Liver (tissue), 9 donors: ENCODE results near the gene CSHL1. TPM values are rescaled to one million over a fixed set of nuclear protein-coding genes. Genes with fewer than 3 reads are reported as not detected.
A peak's percentile ranks its signal among the peaks of the same experiment; 100 is the strongest.
"Not testable (repeated sequence)": the region's sequence is repeated elsewhere in the genome, so short reads cannot be mapped to it uniquely, and the experiment has no call there.

Experiments
- DNase-seq: peaks from one replicate; pipeline ENCODE4 v3.0.0-alpha.2; 2017; ENCODE audit warnings: low spot score
- H3K27ac ChIP-seq, 2 donors: one replicate each; pipeline ENCODE4 v1.7.0; 2013; ENCODE audit warnings: inconsistent platforms in 2 of 2, low read length in 2 of 2, control low read depth in 1 of 2, low read depth in 1 of 2, mild to moderate bottlenecking in 1 of 2
- H3K27me3 ChIP-seq, 4 donors: one replicate each; pipeline versions ENCODE4 v1.6.1 to v1.7.0; 2013; ENCODE audit warnings: low read length in 3 of 4, inconsistent platforms in 1 of 4, mild to moderate bottlenecking in 1 of 4, moderate library complexity in 1 of 4; ENCODE audit not compliant: control insufficient read depth in 4 of 4, insufficient read depth in 4 of 4
- H3K36me3 ChIP-seq, 4 donors: one replicate each; pipeline versions ENCODE4 v1.6.1 to v1.7.0; 2013; ENCODE audit warnings: low read length in 3 of 4, mild to moderate bottlenecking in 3 of 4, low read depth in 1 of 4, moderate library complexity in 1 of 4; ENCODE audit not compliant: control insufficient read depth in 4 of 4, insufficient read depth in 3 of 4
- H3K4me1 ChIP-seq, 4 donors: one replicate each; pipeline versions ENCODE4 v1.6.1 to v1.7.0; 2013; ENCODE audit warnings: low read length in 3 of 4, mild to moderate bottlenecking in 3 of 4, moderate library complexity in 1 of 4; ENCODE audit not compliant: control insufficient read depth in 4 of 4, insufficient read depth in 4 of 4
- H3K4me3 ChIP-seq, 3 donors: one replicate each; pipeline versions ENCODE4 v1.6.1 to v1.7.0; 2013; ENCODE audit warnings: low read length in 3 of 3, control low read depth in 1 of 3, low read depth in 1 of 3, mild to moderate bottlenecking in 1 of 3
- H3K9ac ChIP-seq, 2 donors: one replicate each; pipeline ENCODE4 v1.7.0; 2013; ENCODE audit warnings: low read length in 2 of 2, mild to moderate bottlenecking in 2 of 2, moderate library complexity in 2 of 2, control low read depth in 1 of 2, low read depth in 1 of 2
- H3K9me3 ChIP-seq, 4 donors: one replicate each; pipeline versions ENCODE4 v1.6.1 to v1.7.0; 2013; ENCODE audit warnings: low read length in 3 of 4; ENCODE audit not compliant: control insufficient read depth in 4 of 4
- ATF3 ChIP-seq: IDR thresholded peaks from 2 replicates; pipeline ENCODE4 v1.6.1; 2016; ENCODE audit warnings: antibody characterized with exemption
- CTCF ChIP-seq: fragments of 150-350 bp; IDR thresholded peaks from 2 replicates; pipeline ENCODE4 v1.5.1; 2017; ENCODE audit warnings: improper control_type of control experiment, low read depth, low read length; ENCODE audit not compliant: missing input control
- EGR1 ChIP-seq, 2 donors: IDR thresholded peaks; 2 replicates each; pipeline ENCODE4 v1.6.1; 2016 to 2018; ENCODE audit warnings: antibody characterized with exemption in 2 of 2, low read depth in 2 of 2
- GABPA ChIP-seq, 2 donors: IDR thresholded peaks in 1 of 2; conservative IDR thresholded peaks in 1 of 2; 2 replicates each; pipeline ENCODE4 v1.6.1; 2016; ENCODE audit warnings: antibody characterized with exemption in 2 of 2, mild to moderate bottlenecking in 1 of 2, moderate library complexity in 1 of 2
- HNF4A ChIP-seq, 2 donors: conservative IDR thresholded peaks; 2 replicates each; pipeline ENCODE4 v1.6.1; 2016; ENCODE audit warnings: antibody characterized with exemption in 2 of 2, mild to moderate bottlenecking in 2 of 2
- HNF4G ChIP-seq: IDR thresholded peaks from 2 replicates; pipeline ENCODE4 v1.6.1; 2016; ENCODE audit warnings: antibody characterized with exemption
- JUND ChIP-seq, 2 donors: IDR thresholded peaks; 2 replicates each; pipeline ENCODE4 v1.6.1; 2016; ENCODE audit warnings: antibody characterized with exemption in 2 of 2
- NR2F2 ChIP-seq: IDR thresholded peaks from 2 replicates; pipeline ENCODE4 v1.6.1; 2016; ENCODE audit warnings: antibody characterized with exemption
- RAD21 ChIP-seq, 2 donors: IDR thresholded peaks; 2 replicates each; pipeline ENCODE4 v1.6.1; 2016; ENCODE audit warnings: antibody characterized with exemption in 2 of 2, mild to moderate bottlenecking in 2 of 2
- RXRA ChIP-seq, 2 donors: IDR thresholded peaks; 2 replicates each; pipeline ENCODE4 v1.6.1; 2017 to 2018; ENCODE audit warnings: antibody characterized with exemption in 2 of 2, mild to moderate bottlenecking in 1 of 2
- SP1 ChIP-seq: IDR thresholded peaks from 2 replicates; pipeline ENCODE4 v1.6.1; 2018; ENCODE audit warnings: antibody characterized with exemption, mild to moderate bottlenecking
- TAF1 ChIP-seq: conservative IDR thresholded peaks from 2 replicates; pipeline ENCODE4 v1.6.1; 2016; ENCODE audit warnings: antibody characterized with exemption, mild to moderate bottlenecking
- YY1 ChIP-seq: IDR thresholded peaks from 2 replicates; pipeline ENCODE4 v1.6.1; 2016; ENCODE audit warnings: antibody characterized with exemption, mild to moderate bottlenecking
- ZBTB33 ChIP-seq: IDR thresholded peaks from 2 replicates; pipeline ENCODE4 v1.6.1; 2016; ENCODE audit warnings: antibody characterized with exemption
- WGBS: extraction: QIAGEN DNeasy Blood & Tissue Kit; methylation state at CpG from one replicate; pipeline ENCODE4 v1.1.7; 2013; 5-methylcytosine and 5-hydroxymethylcytosine counted together
- polyA plus RNA-seq, 2 donors: library from polyadenylated mRNA; stranded (reverse) in 1 of 2; unstranded in 1 of 2; fragments of 200-250 nt in 1 of 2; fragments of >200 nt in 1 of 2; fragmentation: Nextera tagmentation in 1 of 2; extraction: Ambion mirVana in 1 of 2; gene quantifications; one replicate each; pipeline versions ENCODE4 v1.2.1 to v1.2.3, GENCODE V29; 2013 to 2015
- total RNA-seq, 2 donors: library from RNA; depleted of rRNA; stranded (reverse); fragments of >200 nt; gene quantifications; one replicate each; pipeline ENCODE4 v1.2.3, GENCODE V29; 2014
- donor health status: healthy.
- donor health status: healthy.
- donor health status: healthy.
- donor health status: healthy.
- donor health status: healthy.

CSHL1 gene
- total and polyA plus RNA-seq, 4 donors = not detected

- peak; percentile 64 for DNase-seq
- Histone ChIP-seq H3K4me1 (no peaks in the 10 kb centered on the region), H3K36me3 (no peaks in the 10 kb centered on the region), H3K4me3 (no peak within 1 kb of the TSS), H3K9ac (no peak within 1 kb of the TSS), H3K27ac (no peak within 1 kb of the TSS), H3K27me3 (no peaks in the 10 kb centered on the region), H3K9me3 (no peaks in the 10 kb centered on the region)
- TF ChIP-seq EGR1 (IDR thresholded peaks at IDR 0.05; ENCODE audit: low read depth in 2 of 2) (no peak), CTCF (peak; percentile 68), YY1 (no peak), RAD21 (IDR thresholded peaks at IDR 0.05) (no peak), ZBTB33 (no peak), GABPA (IDR thresholded peaks at IDR 0.05 in 1 of 2, conservative IDR thresholded peaks at IDR 0.05 in 1 of 2) (no peak), HNF4G (no peak), JUND (IDR thresholded peaks at IDR 0.05) (no peak)
- WGBS = 36% methylated on average over 15 of the region's 15 CpGs
These were observed 29.0 kb downstream of the CSHL1 start, which contains the start of gene GH2 for GRCh38 chr17:63881935-63882601. Gene GH2, minus strand, starts transcription at chr17:63881944. Its CDS starts 143 bp downstream, at chr17:63881801.

GRCh38 chr17:63881337-63881736, 29.7 kb downstream of the CSHL1 start:
- not testable (repeated sequence) for H3K9ac ChIP-seq, H3K4me3 ChIP-seq, H3K36me3 ChIP-seq, H3K27ac ChIP-seq, H3K27me3 ChIP-seq, DNase-seq, H3K4me1 ChIP-seq, H3K9me3 ChIP-seq
- 54% methylated on average over 11 of the region's 11 CpGs for WGBS

- no peak for DNase-seq
- Histone ChIP-seq H3K4me3 (no peak overlapping the region), H3K9ac (no peak overlapping the region), H3K4me1 (no peaks in the 10 kb centered on the region), H3K27ac (no peak overlapping the region), H3K9me3 (no peaks in the 10 kb centered on the region), H3K36me3 (no peaks in the 10 kb centered on the region), H3K27me3 (no peaks in the 10 kb centered on the region)
- TF ChIP-seq EGR1 (IDR thresholded peaks at IDR 0.05; ENCODE audit: low read depth in 2 of 2) (no peak), GABPA (IDR thresholded peaks at IDR 0.05 in 1 of 2, conservative IDR thresholded peaks at IDR 0.05 in 1 of 2) (no peak), YY1 (no peak), ATF3 (no peak), ZBTB33 (no peak), RAD21 (IDR thresholded peaks at IDR 0.05) (no peak), SP1 (no peak), RXRA (IDR thresholded peaks at IDR 0.05) (no peak), HNF4A (conservative IDR thresholded peaks at IDR 0.05) (no peak), TAF1 (no peak), NR2F2 (no peak), HNF4G (no peak)
- 87% methylated on average over 12 of the region's 12 CpGs for WGBS
These were observed 30.4 kb downstream of the CSHL1 start for GRCh38 chr17:63880706-63881105.

DNA sequence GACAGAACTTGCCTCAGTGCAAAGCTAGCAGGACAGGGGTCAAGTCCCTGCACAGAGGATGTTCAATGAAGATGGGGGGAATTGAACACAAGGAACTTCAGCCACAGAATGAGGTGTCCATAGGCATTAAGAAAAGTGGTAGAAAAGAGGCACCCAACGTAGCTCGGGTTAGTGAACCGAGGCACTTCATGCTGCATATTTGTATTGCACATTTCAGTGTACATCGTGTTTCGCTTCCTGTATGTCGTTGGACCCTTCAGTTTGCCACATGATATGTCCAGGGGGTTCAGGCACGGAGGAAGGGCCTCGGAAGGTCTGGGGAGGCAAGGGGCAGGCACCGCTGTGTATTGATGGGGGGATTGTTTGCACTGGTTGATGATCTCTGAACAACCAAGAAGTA, 32.6 kb downstream of the CSHL1 start:
- H3K27ac ChIP-seq, H3K4me1 ChIP-seq, DNase-seq, H3K36me3 ChIP-seq, H3K9me3 ChIP-seq, H3K4me3 ChIP-seq, H3K27me3 ChIP-seq, H3K9ac ChIP-seq: not testable (repeated sequence)
- 82% methylated on average over 9 of the region's 9 CpGs for WGBS
